Caco-2 (cell line): Measurements from ENCODE around the gene LEAP2. TPM values are rescaled to one million over a fixed set of nuclear protein-coding genes. Genes with fewer than 3 reads are reported as not detected.

Source experiments
- BruUV-seq: library from RNA; stranded (reverse); fragments of 400-500 nt; replicated peaks from 2 replicates; lab custom pipeline; 2021; lab: Mats Ljungman, UMichigan
- CTCF ChIA-PET: fragments of 300-600 bp; sonication (Branson Sonifier 250); formaldehyde crosslinking; loops from one replicate; lab custom pipeline; 2022; ENCODE audit warnings: antibody characterized with exemption; lab: Charles Lee
- POLR2A ChIA-PET: fragments of 300-600 bp; sonication (Branson Sonifier 250); formaldehyde crosslinking; loops from one replicate; lab custom pipeline; 2022; ENCODE audit warnings: antibody characterized with exemption; lab: Charles Lee
- DNase-seq, 2 experiments: peaks; one replicate each; pipeline versions ENCODE4 v3.0.0 to v3.0.0-alpha.2; 2020 to 2022
- H3K27me3 ChIP-seq: replicated peaks from 2 replicates; pipeline ENCODE4 v1.6.0; 2011; ENCODE audit warnings: low read length; ENCODE audit not compliant: control insufficient read depth, insufficient read depth
- H3K36me3 ChIP-seq: 2 replicates; pipeline ENCODE4 v1.5.1; 2011; ENCODE audit warnings: low read length; ENCODE audit not compliant: control insufficient read depth, insufficient read depth
- H3K4me1 ChIP-seq: fragments of 250-450 bp; sonication (Bioruptor Pico); 2 replicates; pipeline ENCODE4 v1.5.1; 2020; ENCODE audit warnings: mild to moderate bottlenecking
- H3K4me3 ChIP-seq: 2 replicates; pipeline ENCODE4 v1.5.1; 2011; ENCODE audit warnings: low read depth, mild to moderate bottlenecking, control low read depth, low read length
- H3K9me3 ChIP-seq: fragments of 250-450 bp; sonication (Bioruptor Pico); 2 replicates; pipeline ENCODE4 v1.5.1; 2020; ENCODE audit warnings: mild to moderate bottlenecking, moderate library complexity
- H3K27ac Mint-ChIP-seq: one replicate; pipeline ENCODE4 v1.8.0; 2022; ENCODE audit warnings: mixed read lengths; ENCODE audit not compliant: unreplicated experiment
- H3K27me3 Mint-ChIP-seq: one replicate; pipeline ENCODE4 v1.8.0; 2022; ENCODE audit warnings: mixed read lengths; ENCODE audit not compliant: insufficient read depth, unreplicated experiment
- H3K36me3 Mint-ChIP-seq: one replicate; pipeline ENCODE4 v1.8.0; 2022; ENCODE audit warnings: mild to moderate bottlenecking, mixed read lengths; ENCODE audit not compliant: insufficient read depth, unreplicated experiment
- H3K4me1 Mint-ChIP-seq: one replicate; pipeline ENCODE4 v1.8.0; 2022; ENCODE audit warnings: low read depth, mixed read lengths; ENCODE audit not compliant: unreplicated experiment
- H3K4me3 Mint-ChIP-seq: one replicate; pipeline ENCODE4 v1.8.0; 2022; ENCODE audit warnings: mild to moderate bottlenecking, moderate library complexity, mixed read lengths; ENCODE audit not compliant: unreplicated experiment
- H3K9me3 Mint-ChIP-seq: one replicate; pipeline ENCODE4 v1.8.0; 2022; ENCODE audit warnings: mixed read lengths; ENCODE audit not compliant: unreplicated experiment
- CTCF ChIP-seq, 2 experiments: fragments of 200-600 bp in 1 of 2; IDR thresholded peaks; 1 replicate in 1 of 2; 2 replicates in 1 of 2; pipeline versions ENCODE4 v1.5.1 to v1.8.0; 2011 to 2022; ENCODE audit warnings: antibody characterized with exemption in 1 of 2, control low read depth in 1 of 2, inconsistent platforms in 1 of 2, low read depth in 1 of 2, low read length in 1 of 2, mild to moderate bottlenecking in 1 of 2, moderate library complexity in 1 of 2; ENCODE audit not compliant: insufficient read depth in 1 of 2, severe bottlenecking in 1 of 2, unreplicated experiment in 1 of 2
- intact Hi-C: fragments of 100-400 bp; cut with micrococcal nuclease; formaldehyde crosslinking; loops from one replicate; pipeline ENCODE4 v1.10.0; 2022; ENCODE audit not compliant: unreplicated experiment
- total RNA-seq: library from RNA; stranded (reverse); gene quantifications from 2 replicates; pipeline ENCODE4 v1.2.3, GENCODE V29; 2022

The LEAP2 gene
- total RNA-seq, 1 experiment from 2014 or later, result 1.1 TPM

GRCh38 chr5:132905938-132906337, 32.5 kb downstream of the LEAP2 start:
- peak in 1 of 2 experiments; percentile 31 for TF ChIP-seq CTCF (IDR thresholded peaks at IDR 0.05; ENCODE audit: insufficient read depth in 1 of 2, low read depth in 1 of 2, low read length in 1 of 2, severe bottlenecking in 1 of 2, unreplicated experiment in 1 of 2)
- POLR2A ChIA-PET, result interaction anchor here (0.6 kb wide), 1 partner anchor 160 kb away, joined by 3 read pairs; no protein-coding TSS in a partner anchor
- no peaks in the 10 kb centered on the region for H3K36me3 ChIP-seq
- H3K27me3 Mint-ChIP-seq, result no peaks in the 10 kb centered on the region
- H3K4me3 ChIP-seq, result no peak overlapping the region
- H3K4me3 Mint-ChIP-seq, result no peak overlapping the region
- intact Hi-C loops, result loop anchor here (10.0 kb wide), 1 partner anchor 149 kb away; the partner anchor contains the start of gene HSPA4
- peaks cover 51% of the 10 kb centered on the region for H3K36me3 Mint-ChIP-seq
- no TSS peak for BruUV-seq
- no peak overlapping the region for H3K27ac Mint-ChIP-seq
- no peaks in the 10 kb centered on the region for H3K27me3 ChIP-seq
- no peaks in the 10 kb centered on the region for H3K9me3 ChIP-seq
- no peaks in the 10 kb centered on the region for H3K4me1 ChIP-seq
- DNase-seq, result peak in 1 of 2 experiments; percentile 35
- no peaks in the 10 kb centered on the region for H3K4me1 Mint-ChIP-seq
- CTCF ChIA-PET, result no interaction called here
- no peaks in the 10 kb centered on the region for H3K9me3 Mint-ChIP-seq

GRCh38 chr5:132907161-132907560, 33.7 kb downstream of the LEAP2 start:
- Mint-ChIP-seq H3K36me3 (peaks cover 53% of the 10 kb centered on the region), H3K27ac (no peak overlapping the region), H3K9me3 (no peaks in the 10 kb centered on the region), H3K27me3 (no peaks in the 10 kb centered on the region), H3K4me3 (no peak overlapping the region), H3K4me1 (no peaks in the 10 kb centered on the region)
- no peaks in the 10 kb centered on the region for H3K9me3 ChIP-seq
- no peaks in the 10 kb centered on the region for H3K4me1 ChIP-seq
- POLR2A ChIA-PET, result no interaction called here
- CTCF ChIA-PET, result no interaction called here
- TF ChIP-seq CTCF (IDR thresholded peaks at IDR 0.05; ENCODE audit: insufficient read depth in 1 of 2, low read depth in 1 of 2, low read length in 1 of 2, severe bottlenecking in 1 of 2, unreplicated experiment in 1 of 2), result no peak
- no peak overlapping the region for H3K4me3 ChIP-seq
- intact Hi-C loops, result loop anchor here (10.0 kb wide), 1 partner anchor 148 kb away; the partner anchor contains the start of gene HSPA4
- no peaks in the 10 kb centered on the region for H3K27me3 ChIP-seq
- BruUV-seq, result no TSS peak
- DNase-seq, result no peak
- H3K36me3 ChIP-seq, result no peaks in the 10 kb centered on the region

- Histone ChIP-seq H3K4me3 (no peak overlapping the region), H3K27me3 (no peaks in the 10 kb centered on the region), H3K36me3 (no peaks in the 10 kb centered on the region), H3K4me1 (no peaks in the 10 kb centered on the region), H3K9me3 (no peaks in the 10 kb centered on the region)
- intact Hi-C loops, result loop anchor here (10.0 kb wide), 1 partner anchor 145 kb away; the partner anchor contains the start of gene HSPA4
- Mint-ChIP-seq H3K9me3 (no peaks in the 10 kb centered on the region), H3K27me3 (no peaks in the 10 kb centered on the region), H3K4me1 (no peaks in the 10 kb centered on the region), H3K36me3 (peaks cover 54% of the 10 kb centered on the region), H3K4me3 (no peak overlapping the region), H3K27ac (no peak overlapping the region)
- CTCF ChIA-PET, result interaction anchor here (0.7 kb wide), 1 partner anchor 153 kb away, joined by 4 read pairs; no protein-coding TSS in a partner anchor
- DNase-seq, result no peak
- TF ChIP-seq CTCF (IDR thresholded peaks at IDR 0.05; ENCODE audit: insufficient read depth in 1 of 2, low read depth in 1 of 2, low read length in 1 of 2, severe bottlenecking in 1 of 2, unreplicated experiment in 1 of 2), result no peak
- POLR2A ChIA-PET, result no interaction called here
- BruUV-seq, result no TSS peak
Measured at GRCh38 chr5:132909702-132910101, 36.2 kb downstream of the LEAP2 start.
